HepG2 (cell line): Measurements from ENCODE around the gene ARHGDIA. TPM values are rescaled to one million over a fixed set of nuclear protein-coding genes. Genes with fewer than 3 reads are reported as not detected.

Experiments used
- ARNTL ChIP-seq: sonication (generic); formaldehyde crosslinking; IDR thresholded peaks from 2 replicates; pipeline ENCODE4 v1.4.0; 2020; ENCODE audit warnings: mild to moderate bottlenecking, missing genetic modification reagents
- ATF7-NPFF ChIP-seq: sonication (generic); formaldehyde crosslinking; IDR thresholded peaks from 2 replicates; pipeline ENCODE4 v1.8.1; 2023; ENCODE audit warnings: mild to moderate bottlenecking, low read depth, missing genetic modification reagents, moderate library complexity
- FOXA3 ChIP-seq: IDR thresholded peaks from 2 replicates; pipeline ENCODE4 v1.6.1; 2016; ENCODE audit warnings: missing genetic modification reagents, missing compliant biosample characterization
- FOXM1 ChIP-seq: sonication (generic); formaldehyde crosslinking; IDR thresholded peaks from 2 replicates; pipeline ENCODE4 v1.5.0; 2020; ENCODE audit warnings: missing genetic modification reagents
- MAZ ChIP-seq, 2 experiments: sonication (generic) in 1 of 2; formaldehyde crosslinking in 1 of 2; IDR thresholded peaks; 2 replicates each; pipeline versions ENCODE4 v1.5.0 to v1.6.1; 2012 to 2020; ENCODE audit warnings: low read depth in 2 of 2, mild to moderate bottlenecking in 2 of 2, borderline replicate concordance in 1 of 2, improper control_type of control experiment in 1 of 2, low read length in 1 of 2, missing genetic modification reagents in 1 of 2, moderate library complexity in 1 of 2
- NFRKB ChIP-seq: fragments of 450-650 bp; IDR thresholded peaks from 2 replicates; pipeline ENCODE4 v1.6.1; 2017
- TBX3 ChIP-seq: fragments of 450-650 bp; IDR thresholded peaks from 2 replicates; pipeline ENCODE4 v1.6.1; 2017; ENCODE audit warnings: antibody characterized with exemption, mild to moderate bottlenecking, inconsistent platforms, borderline replicate concordance
- ZFP90 ChIP-seq: sonication (generic); formaldehyde crosslinking; IDR thresholded peaks from 2 replicates; pipeline ENCODE4 v1.8.0; 2022; ENCODE audit warnings: missing genetic modification reagents, mild to moderate bottlenecking, inconsistent platforms, borderline replicate concordance
- ZNF3 ChIP-seq: IDR thresholded peaks from 2 replicates; pipeline ENCODE4 v1.7.0; 2017; ENCODE audit warnings: inconsistent platforms
- ZNF703 ChIP-seq: sonication (generic); formaldehyde crosslinking; IDR thresholded peaks from 2 replicates; pipeline ENCODE4 v1.5.1; 2020; ENCODE audit warnings: missing genetic modification reagents, mild to moderate bottlenecking, moderate library complexity, borderline replicate concordance
- ZNF720 ChIP-seq: sonication (generic); formaldehyde crosslinking; IDR thresholded peaks from 2 replicates; pipeline ENCODE4 v1.4.0; 2020; ENCODE audit warnings: missing genetic modification reagents
- ZNF781 ChIP-seq: sonication (generic); formaldehyde crosslinking; IDR thresholded peaks from 2 replicates; pipeline ENCODE4 v1.5.1; 2020; ENCODE audit warnings: borderline replicate concordance, mild to moderate bottlenecking, missing genetic modification reagents; ENCODE audit errors: not compliant biosample characterization
- polyA plus RNA-seq, 8 experiments: library from polyadenylated mRNA; depleted of rRNA in 3 of 8; stranded (reverse) in 7 of 8; unstranded in 1 of 8; fragments of >200 nt; fragmentation: Illumina TruSeq in 4 of 8; extraction: Trizol in 4 of 8; gene quantifications; 2 replicates each; pipeline versions ENCODE4 v1.2.1 to v1.2.3, GENCODE V29; 2011 to 2016; ENCODE audit warnings: low read depth in 4 of 8, missing spikeins in 1 of 8, mixed read lengths in 1 of 8; ENCODE audit not compliant: insufficient read depth in 1 of 8
- total RNA-seq, 5 experiments: library from RNA; depleted of rRNA; stranded (reverse); fragments of >200 nt; fragmentation: Illumina TruSeq; extraction: Trizol; gene quantifications; 2 replicates each; pipeline ENCODE4 v1.2.3, GENCODE V29; 2016; ENCODE audit warnings: low read depth in 1 of 5
- TF ChIP-seq, protein P1 (sequence below): IDR thresholded peaks from 2 replicates; pipeline ENCODE4 v1.6.1; 2016; ENCODE audit warnings: low read depth, missing genetic modification reagents, missing compliant biosample characterization
- TF ChIP-seq, protein P2 (sequence below): sonication (generic); formaldehyde crosslinking; IDR thresholded peaks from 2 replicates; pipeline ENCODE4 v1.4.0; 2020; ENCODE audit warnings: missing genetic modification reagents
- TF ChIP-seq, protein P3 (sequence below): conservative IDR thresholded peaks from 2 replicates; pipeline ENCODE4 v1.6.1; 2018; ENCODE audit warnings: missing genetic modification reagents
- TF ChIP-seq, protein P4 (sequence below): sonication (generic); formaldehyde crosslinking; IDR thresholded peaks from 2 replicates; pipeline ENCODE4 v1.5.1; 2020; ENCODE audit warnings: mild to moderate bottlenecking, missing genetic modification reagents

The ARHGDIA gene
- total and polyA plus RNA-seq, 2 of the 13 experiments (the other 11 are each of a cell fraction or from before 2014, with no cell fraction given) = 40.0 to 64.0 TPM

DNA sequence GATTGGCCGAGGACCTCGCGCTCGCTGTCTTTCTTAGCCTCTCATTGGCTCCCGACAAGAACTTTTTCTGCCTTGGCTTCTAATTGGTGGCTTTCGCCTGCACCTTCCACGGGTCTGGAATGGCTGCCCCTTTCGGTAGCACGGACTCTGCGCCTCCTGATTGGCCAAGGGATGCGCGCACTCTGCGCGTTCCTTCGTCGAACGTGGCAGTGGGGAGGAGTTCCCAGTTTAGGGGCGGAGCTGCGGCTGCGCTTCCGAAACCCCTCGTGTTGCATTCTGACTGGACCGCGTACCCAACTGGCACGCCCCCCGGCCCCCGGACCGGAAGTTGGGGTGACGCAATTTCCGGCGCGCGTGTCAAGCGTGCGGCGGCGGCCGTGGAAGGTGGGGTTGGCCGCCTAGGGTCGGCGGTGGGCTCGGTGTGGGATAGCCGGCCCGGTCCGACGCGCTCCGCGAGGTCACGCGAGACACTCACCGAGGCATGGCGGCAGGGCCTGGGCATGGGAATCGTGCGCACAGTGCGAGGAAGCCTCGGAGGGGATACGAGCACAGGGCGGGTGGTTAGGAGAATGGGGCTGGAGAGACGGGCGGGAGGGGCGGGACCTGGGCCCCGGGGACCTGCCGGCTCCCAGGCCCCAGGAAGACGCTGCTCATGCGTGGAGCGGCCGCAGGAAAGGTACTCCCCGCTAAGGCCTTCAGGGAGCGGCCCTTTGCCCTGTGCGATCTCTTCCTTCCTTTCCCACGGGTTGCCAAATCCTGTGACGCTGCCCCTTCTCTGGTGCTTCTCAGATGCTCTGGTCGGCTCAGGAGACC lies 10.2 kb downstream of the ARHGDIA start (continued):
- TF ChIP-seq, protein P1, sequence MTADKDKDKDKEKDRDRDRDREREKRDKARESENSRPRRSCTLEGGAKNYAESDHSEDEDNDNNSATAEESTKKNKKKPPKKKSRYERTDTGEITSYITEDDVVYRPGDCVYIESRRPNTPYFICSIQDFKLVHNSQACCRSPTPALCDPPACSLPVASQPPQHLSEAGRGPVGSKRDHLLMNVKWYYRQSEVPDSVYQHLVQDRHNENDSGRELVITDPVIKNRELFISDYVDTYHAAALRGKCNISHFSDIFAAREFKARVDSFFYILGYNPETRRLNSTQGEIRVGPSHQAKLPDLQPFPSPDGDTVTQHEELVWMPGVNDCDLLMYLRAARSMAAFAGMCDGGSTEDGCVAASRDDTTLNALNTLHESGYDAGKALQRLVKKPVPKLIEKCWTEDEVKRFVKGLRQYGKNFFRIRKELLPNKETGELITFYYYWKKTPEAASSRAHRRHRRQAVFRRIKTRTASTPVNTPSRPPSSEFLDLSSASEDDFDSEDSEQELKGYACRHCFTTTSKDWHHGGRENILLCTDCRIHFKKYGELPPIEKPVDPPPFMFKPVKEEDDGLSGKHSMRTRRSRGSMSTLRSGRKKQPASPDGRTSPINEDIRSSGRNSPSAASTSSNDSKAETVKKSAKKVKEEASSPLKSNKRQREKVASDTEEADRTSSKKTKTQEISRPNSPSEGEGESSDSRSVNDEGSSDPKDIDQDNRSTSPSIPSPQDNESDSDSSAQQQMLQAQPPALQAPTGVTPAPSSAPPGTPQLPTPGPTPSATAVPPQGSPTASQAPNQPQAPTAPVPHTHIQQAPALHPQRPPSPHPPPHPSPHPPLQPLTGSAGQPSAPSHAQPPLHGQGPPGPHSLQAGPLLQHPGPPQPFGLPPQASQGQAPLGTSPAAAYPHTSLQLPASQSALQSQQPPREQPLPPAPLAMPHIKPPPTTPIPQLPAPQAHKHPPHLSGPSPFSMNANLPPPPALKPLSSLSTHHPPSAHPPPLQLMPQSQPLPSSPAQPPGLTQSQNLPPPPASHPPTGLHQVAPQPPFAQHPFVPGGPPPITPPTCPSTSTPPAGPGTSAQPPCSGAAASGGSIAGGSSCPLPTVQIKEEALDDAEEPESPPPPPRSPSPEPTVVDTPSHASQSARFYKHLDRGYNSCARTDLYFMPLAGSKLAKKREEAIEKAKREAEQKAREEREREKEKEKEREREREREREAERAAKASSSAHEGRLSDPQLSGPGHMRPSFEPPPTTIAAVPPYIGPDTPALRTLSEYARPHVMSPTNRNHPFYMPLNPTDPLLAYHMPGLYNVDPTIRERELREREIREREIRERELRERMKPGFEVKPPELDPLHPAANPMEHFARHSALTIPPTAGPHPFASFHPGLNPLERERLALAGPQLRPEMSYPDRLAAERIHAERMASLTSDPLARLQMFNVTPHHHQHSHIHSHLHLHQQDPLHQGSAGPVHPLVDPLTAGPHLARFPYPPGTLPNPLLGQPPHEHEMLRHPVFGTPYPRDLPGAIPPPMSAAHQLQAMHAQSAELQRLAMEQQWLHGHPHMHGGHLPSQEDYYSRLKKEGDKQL (CRISPR knock-in tag) = peak; percentile 24; the same call in 1 of the 2 replicates
- peak; percentile 64; the same call in 1 of the 2 replicates for TF ChIP-seq FOXA3 (CRISPR knock-in tag)
- TF ChIP-seq ARNTL (CRISPR knock-in tag) = peak; percentile 65
- TF ChIP-seq MAZ (IDR thresholded peaks at IDR 0.05; ENCODE audit: borderline replicate concordance, low read depth, low read length) = no peak; the same call in 1 of the 2 replicates
- TF ChIP-seq MAZ (CRISPR knock-in tag; IDR thresholded peaks at IDR 0.05; ENCODE audit: low read depth) = peak; percentile 45
- TF ChIP-seq ZFP90 (CRISPR knock-in tag) = peak; percentile 85; the same call in 1 of the 2 replicates
- peak; percentile 46; the same call in 1 of the 2 replicates for TF ChIP-seq FOXM1 (CRISPR knock-in tag)
- TF ChIP-seq ZNF3 (CRISPR knock-in tag) = no peak; the same call in 1 of the 2 replicates
- peak; percentile 85 for TF ChIP-seq ATF7-NPFF (CRISPR knock-in tag)
- TF ChIP-seq, protein P2, sequence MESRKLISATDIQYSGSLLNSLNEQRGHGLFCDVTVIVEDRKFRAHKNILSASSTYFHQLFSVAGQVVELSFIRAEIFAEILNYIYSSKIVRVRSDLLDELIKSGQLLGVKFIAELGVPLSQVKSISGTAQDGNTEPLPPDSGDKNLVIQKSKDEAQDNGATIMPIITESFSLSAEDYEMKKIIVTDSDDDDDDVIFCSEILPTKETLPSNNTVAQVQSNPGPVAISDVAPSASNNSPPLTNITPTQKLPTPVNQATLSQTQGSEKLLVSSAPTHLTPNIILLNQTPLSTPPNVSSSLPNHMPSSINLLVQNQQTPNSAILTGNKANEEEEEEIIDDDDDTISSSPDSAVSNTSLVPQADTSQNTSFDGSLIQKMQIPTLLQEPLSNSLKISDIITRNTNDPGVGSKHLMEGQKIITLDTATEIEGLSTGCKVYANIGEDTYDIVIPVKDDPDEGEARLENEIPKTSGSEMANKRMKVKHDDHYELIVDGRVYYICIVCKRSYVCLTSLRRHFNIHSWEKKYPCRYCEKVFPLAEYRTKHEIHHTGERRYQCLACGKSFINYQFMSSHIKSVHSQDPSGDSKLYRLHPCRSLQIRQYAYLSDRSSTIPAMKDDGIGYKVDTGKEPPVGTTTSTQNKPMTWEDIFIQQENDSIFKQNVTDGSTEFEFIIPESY (CRISPR knock-in tag) = peak; percentile 65
- peak; percentile 93 for TF ChIP-seq TBX3
- TF ChIP-seq, protein P3, sequence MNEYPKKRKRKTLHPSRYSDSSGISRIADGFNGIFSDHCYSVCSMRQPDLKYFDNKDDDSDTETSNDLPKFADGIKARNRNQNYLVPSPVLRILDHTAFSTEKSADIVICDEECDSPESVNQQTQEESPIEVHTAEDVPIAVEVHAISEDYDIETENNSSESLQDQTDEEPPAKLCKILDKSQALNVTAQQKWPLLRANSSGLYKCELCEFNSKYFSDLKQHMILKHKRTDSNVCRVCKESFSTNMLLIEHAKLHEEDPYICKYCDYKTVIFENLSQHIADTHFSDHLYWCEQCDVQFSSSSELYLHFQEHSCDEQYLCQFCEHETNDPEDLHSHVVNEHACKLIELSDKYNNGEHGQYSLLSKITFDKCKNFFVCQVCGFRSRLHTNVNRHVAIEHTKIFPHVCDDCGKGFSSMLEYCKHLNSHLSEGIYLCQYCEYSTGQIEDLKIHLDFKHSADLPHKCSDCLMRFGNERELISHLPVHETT (CRISPR knock-in tag) = peak; percentile 97
- TF ChIP-seq ZNF703 = peak; percentile 84; the same call in 1 of the 2 replicates
- TF ChIP-seq NFRKB = no peak
- TF ChIP-seq, protein P4, sequence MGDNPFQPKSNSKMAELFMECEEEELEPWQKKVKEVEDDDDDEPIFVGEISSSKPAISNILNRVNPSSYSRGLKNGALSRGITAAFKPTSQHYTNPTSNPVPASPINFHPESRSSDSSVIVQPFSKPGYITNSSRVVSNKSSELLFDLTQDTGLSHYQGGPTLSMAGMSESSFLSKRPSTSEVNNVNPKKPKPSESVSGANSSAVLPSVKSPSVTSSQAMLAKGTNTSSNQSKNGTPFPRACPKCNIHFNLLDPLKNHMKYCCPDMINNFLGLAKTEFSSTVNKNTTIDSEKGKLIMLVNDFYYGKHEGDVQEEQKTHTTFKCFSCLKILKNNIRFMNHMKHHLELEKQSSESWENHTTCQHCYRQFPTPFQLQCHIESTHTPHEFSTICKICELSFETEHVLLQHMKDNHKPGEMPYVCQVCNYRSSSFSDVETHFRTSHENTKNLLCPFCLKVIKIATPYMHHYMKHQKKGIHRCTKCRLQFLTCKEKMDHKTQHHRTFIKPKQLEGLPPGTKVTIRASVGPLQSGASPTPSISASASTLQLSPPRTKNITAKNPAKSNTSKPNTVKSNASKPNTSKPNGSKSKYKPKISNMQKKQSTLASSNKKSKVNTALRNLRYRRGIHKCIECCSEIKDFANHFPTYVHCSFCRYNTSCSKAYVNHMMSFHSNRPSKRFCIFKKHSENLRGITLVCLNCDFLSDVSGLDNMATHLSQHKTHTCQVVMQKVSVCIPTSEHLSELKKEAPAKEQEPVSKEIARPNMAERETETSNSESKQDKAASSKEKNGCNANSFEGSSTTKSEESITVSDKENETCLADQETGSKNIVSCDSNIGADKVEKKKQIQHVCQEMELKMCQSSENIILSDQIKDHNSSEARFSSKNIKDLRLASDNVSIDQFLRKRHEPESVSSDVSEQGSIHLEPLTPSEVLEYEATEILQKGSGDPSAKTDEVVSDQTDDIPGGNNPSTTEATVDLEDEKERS (CRISPR knock-in tag) = 0 out of 2 replicates have a peak, but pooled peaks have one; percentile 40
- TF ChIP-seq ZNF781 (CRISPR knock-in tag) = peak; percentile 12
- TF ChIP-seq ZNF720 = no peak
